ENCODE data around the gene CSTF3.

DNA sequence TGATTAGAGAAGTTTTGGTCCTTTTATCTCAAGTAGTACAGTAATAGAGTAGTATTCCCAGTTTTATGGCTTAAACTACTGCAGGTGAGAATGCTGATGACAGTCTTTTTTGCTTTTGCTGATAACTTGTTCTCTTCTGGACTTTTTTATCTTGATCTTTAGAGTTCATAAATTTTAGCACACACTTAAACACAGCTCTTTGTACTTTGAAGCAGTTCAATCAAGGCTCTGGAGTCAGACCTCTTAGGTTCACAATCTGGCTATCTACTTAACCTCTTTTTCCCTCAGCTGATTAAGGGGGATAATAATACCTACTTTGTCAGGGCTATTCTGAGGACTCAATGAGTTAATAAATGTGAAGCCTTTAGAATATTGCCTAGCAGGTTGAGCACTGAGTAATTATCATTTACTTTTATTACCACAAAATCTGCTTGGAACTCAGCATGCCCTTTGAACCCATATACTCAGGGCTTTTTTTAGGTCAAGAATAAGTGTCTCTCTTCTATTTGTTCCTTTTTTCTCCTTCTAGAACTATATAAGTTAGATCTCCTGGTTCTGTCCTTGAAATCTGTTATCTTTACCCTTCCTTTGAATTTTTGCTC lies 51.9 kb downstream of the CSTF3 start:
- TF ChIP-seq, protein P1, sequence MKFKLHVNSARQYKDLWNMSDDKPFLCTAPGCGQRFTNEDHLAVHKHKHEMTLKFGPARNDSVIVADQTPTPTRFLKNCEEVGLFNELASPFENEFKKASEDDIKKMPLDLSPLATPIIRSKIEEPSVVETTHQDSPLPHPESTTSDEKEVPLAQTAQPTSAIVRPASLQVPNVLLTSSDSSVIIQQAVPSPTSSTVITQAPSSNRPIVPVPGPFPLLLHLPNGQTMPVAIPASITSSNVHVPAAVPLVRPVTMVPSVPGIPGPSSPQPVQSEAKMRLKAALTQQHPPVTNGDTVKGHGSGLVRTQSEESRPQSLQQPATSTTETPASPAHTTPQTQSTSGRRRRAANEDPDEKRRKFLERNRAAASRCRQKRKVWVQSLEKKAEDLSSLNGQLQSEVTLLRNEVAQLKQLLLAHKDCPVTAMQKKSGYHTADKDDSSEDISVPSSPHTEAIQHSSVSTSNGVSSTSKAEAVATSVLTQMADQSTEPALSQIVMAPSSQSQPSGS (tag by site-specific recombination; IDR thresholded peaks at IDR 0.05; ENCODE audit: low read depth) = no peak
- TF ChIP-seq ZNF274 (IDR thresholded peaks at IDR 0.05; ENCODE audit: low read length) = no peak
- no peak for TF ChIP-seq ZNF274 (tag by site-specific recombination; IDR thresholded peaks at IDR 0.05; ENCODE audit: borderline replicate concordance)
- TF ChIP-seq, protein P2, sequence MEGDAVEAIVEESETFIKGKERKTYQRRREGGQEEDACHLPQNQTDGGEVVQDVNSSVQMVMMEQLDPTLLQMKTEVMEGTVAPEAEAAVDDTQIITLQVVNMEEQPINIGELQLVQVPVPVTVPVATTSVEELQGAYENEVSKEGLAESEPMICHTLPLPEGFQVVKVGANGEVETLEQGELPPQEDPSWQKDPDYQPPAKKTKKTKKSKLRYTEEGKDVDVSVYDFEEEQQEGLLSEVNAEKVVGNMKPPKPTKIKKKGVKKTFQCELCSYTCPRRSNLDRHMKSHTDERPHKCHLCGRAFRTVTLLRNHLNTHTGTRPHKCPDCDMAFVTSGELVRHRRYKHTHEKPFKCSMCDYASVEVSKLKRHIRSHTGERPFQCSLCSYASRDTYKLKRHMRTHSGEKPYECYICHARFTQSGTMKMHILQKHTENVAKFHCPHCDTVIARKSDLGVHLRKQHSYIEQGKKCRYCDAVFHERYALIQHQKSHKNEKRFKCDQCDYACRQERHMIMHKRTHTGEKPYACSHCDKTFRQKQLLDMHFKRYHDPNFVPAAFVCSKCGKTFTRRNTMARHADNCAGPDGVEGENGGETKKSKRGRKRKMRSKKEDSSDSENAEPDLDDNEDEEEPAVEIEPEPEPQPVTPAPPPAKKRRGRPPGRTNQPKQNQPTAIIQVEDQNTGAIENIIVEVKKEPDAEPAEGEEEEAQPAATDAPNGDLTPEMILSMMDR (tag by site-specific recombination; IDR thresholded peaks at IDR 0.05) = no peak
- TF ChIP-seq, protein P3, sequence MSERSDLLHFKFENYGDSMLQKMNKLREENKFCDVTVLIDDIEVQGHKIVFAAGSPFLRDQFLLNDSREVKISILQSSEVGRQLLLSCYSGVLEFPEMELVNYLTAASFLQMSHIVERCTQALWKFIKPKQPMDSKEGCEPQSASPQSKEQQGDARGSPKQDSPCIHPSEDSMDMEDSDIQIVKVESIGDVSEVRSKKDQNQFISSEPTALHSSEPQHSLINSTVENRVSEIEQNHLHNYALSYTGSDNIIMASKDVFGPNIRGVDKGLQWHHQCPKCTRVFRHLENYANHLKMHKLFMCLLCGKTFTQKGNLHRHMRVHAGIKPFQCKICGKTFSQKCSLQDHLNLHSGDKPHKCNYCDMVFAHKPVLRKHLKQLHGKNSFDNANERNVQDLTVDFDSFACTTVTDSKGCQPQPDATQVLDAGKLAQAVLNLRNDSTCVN (tag by site-specific recombination; optimal IDR thresholded peaks at IDR 0.05) = no peak
- no peak for TF ChIP-seq ZNF473 (tag by site-specific recombination; IDR thresholded peaks at IDR 0.05)
- no peak for TF ChIP-seq ZNF416 (tag by site-specific recombination; IDR thresholded peaks at IDR 0.05)
- TF ChIP-seq, protein P4, sequence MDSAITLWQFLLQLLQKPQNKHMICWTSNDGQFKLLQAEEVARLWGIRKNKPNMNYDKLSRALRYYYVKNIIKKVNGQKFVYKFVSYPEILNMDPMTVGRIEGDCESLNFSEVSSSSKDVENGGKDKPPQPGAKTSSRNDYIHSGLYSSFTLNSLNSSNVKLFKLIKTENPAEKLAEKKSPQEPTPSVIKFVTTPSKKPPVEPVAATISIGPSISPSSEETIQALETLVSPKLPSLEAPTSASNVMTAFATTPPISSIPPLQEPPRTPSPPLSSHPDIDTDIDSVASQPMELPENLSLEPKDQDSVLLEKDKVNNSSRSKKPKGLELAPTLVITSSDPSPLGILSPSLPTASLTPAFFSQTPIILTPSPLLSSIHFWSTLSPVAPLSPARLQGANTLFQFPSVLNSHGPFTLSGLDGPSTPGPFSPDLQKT (IDR thresholded peaks at IDR 0.05; ENCODE audit: borderline replicate concordance, low read depth, low read length) = no peak
- no peak for TF ChIP-seq GLIS2 (tag by site-specific recombination; IDR thresholded peaks at IDR 0.05)
- TF ChIP-seq, protein P5, sequence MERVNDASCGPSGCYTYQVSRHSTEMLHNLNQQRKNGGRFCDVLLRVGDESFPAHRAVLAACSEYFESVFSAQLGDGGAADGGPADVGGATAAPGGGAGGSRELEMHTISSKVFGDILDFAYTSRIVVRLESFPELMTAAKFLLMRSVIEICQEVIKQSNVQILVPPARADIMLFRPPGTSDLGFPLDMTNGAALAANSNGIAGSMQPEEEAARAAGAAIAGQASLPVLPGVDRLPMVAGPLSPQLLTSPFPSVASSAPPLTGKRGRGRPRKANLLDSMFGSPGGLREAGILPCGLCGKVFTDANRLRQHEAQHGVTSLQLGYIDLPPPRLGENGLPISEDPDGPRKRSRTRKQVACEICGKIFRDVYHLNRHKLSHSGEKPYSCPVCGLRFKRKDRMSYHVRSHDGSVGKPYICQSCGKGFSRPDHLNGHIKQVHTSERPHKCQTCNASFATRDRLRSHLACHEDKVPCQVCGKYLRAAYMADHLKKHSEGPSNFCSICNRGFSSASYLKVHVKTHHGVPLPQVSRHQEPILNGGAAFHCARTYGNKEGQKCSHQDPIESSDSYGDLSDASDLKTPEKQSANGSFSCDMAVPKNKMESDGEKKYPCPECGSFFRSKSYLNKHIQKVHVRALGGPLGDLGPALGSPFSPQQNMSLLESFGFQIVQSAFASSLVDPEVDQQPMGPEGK (tag by site-specific recombination; IDR thresholded peaks at IDR 0.05) = no peak
- TF ChIP-seq, protein P6, sequence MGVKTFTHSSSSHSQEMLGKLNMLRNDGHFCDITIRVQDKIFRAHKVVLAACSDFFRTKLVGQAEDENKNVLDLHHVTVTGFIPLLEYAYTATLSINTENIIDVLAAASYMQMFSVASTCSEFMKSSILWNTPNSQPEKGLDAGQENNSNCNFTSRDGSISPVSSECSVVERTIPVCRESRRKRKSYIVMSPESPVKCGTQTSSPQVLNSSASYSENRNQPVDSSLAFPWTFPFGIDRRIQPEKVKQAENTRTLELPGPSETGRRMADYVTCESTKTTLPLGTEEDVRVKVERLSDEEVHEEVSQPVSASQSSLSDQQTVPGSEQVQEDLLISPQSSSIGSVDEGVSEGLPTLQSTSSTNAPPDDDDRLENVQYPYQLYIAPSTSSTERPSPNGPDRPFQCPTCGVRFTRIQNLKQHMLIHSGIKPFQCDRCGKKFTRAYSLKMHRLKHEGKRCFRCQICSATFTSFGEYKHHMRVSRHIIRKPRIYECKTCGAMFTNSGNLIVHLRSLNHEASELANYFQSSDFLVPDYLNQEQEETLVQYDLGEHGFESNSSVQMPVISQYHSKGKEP (tag by site-specific recombination; IDR thresholded peaks at IDR 0.05) = no peak
